HG02870 (cell line): ENCODE data around the gene HERC4.

ENCODE experiments used
- ATAC-seq: cut with Tn5 transposase; IDR thresholded peaks from one replicate; pipeline ENCODE4 v1.9.1; 2021; ENCODE audit warnings: mild to moderate bottlenecking, moderate library complexity; ENCODE audit not compliant: unreplicated experiment

Gene HERC4, protein sequence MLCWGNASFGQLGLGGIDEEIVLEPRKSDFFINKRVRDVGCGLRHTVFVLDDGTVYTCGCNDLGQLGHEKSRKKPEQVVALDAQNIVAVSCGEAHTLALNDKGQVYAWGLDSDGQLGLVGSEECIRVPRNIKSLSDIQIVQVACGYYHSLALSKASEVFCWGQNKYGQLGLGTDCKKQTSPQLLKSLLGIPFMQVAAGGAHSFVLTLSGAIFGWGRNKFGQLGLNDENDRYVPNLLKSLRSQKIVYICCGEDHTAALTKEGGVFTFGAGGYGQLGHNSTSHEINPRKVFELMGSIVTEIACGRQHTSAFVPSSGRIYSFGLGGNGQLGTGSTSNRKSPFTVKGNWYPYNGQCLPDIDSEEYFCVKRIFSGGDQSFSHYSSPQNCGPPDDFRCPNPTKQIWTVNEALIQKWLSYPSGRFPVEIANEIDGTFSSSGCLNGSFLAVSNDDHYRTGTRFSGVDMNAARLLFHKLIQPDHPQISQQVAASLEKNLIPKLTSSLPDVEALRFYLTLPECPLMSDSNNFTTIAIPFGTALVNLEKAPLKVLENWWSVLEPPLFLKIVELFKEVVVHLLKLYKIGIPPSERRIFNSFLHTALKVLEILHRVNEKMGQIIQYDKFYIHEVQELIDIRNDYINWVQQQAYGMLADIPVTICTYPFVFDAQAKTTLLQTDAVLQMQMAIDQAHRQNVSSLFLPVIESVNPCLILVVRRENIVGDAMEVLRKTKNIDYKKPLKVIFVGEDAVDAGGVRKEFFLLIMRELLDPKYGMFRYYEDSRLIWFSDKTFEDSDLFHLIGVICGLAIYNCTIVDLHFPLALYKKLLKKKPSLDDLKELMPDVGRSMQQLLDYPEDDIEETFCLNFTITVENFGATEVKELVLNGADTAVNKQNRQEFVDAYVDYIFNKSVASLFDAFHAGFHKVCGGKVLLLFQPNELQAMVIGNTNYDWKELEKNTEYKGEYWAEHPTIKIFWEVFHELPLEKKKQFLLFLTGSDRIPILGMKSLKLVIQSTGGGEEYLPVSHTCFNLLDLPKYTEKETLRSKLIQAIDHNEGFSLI

DNA sequence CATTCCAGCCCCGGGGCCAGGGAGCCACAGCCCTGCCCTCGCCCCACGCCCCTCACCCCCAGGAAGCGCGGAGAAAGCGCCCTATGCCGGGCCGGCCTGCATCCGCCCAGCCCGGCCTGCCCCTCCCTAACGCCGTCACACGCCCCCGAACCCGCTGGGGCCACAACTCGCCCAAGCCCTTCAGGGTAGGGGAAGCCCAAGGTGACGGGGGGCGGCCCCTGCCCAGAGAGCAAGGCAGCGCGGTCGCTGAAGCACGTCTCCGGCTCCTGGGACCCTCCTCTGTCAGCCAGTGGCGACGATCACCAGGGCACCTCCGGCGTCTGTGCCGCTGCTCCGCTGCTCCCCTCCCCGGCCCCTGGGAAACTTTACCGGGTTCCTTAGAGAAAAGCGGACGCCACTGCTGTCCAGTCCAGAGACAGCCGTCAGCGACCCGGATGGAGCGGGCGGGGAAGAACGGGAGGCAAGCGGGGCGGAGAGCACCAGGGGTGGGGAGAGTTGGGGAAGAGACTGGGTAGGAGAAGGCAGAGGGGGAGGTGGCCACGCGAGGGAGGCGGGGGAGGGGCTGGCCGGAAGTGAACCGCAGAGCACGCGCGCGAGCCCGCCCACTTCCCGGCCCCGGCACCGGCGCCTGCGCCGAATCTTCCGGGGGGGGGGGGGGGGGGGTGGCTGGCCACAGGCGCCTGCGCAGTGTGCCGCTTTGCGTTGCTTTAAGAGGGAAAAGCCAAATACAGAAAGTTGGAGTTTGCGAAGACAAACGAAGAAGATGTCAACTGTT, at the start of gene HERC4:
TSS of gene HERC4 (minus strand) at position 509 of the 775 bp plus-strand sequence. CDS start 2,175 bp downstream, outside the sequence.
- peak; percentile 88 for ATAC-seq

GRCh38 chr10:68124718-68125117, 49.6 kb upstream of the HERC4 start:
- no peak for ATAC-seq

GRCh38 chr10:68121852-68122251, 46.8 kb upstream of the HERC4 start:
- ATAC-seq = no peak

GRCh38 chr10:68121020-68121743, 46.1 kb upstream of the HERC4 start:
- ATAC-seq = no peak

DNA sequence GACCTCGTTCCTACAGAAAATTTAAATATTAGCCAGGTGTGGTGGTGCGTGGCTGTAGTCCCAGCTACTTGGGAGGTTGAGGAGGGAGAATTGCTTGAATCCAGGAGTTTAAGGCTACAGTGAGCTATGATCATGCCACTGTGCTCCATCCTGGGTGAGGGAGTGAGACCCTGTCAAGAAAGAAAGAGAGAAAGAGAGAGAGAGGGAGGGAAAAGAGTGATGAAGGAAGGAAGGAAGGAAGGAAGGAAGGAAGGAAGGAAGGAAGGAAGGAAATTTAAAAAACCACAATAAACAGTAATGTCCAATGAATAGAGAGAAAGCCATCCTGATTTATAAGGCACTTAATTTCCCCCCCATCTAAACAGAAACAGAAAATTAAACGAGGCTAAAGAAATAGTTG, 43.6 kb upstream of the HERC4 start:
- ATAC-seq = no peak

DNA sequence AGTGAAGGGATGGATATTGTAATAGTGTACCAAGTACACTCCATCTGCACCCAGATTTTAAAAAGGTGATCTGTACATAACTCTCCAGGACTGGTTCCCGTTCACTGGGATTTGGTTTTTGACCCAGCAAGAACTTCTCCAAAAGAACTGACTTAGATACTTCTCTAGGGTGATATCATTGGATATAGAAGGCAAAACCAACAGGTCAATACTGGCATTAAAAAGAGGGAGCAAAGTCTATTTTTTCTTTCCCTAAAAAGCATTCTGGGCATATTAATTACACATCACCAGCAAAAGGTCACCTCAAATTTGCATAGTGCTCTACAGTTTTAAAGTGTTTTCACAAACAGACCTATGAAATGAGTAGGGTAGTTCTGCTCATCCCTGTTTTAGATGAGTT, 37.8 kb upstream of the HERC4 start:
- no peak for ATAC-seq

DNA sequence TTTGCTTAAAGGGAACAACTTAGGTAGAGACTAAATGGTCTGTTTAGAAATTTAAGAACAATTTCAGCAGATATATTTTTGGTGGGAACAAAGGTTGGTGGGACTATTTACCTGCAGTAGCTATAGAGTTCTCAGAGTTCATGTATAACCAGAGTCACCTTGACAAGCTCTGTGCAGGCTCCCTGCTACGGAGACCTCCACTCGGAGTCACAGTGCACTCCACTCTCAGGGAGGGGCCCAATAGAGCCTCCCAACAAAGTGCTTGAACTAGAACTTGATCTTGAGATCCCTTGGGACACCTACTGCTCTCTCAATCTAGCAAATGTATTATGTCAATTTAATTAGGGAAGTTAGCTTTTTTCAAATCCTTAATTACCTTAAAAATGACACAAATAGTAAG, 36.5 kb upstream of the HERC4 start:
- ATAC-seq = no peak

GRCh38 chr10:68110027-68110426, 34.9 kb upstream of the HERC4 start:
- ATAC-seq = no peak

GRCh38 chr10:68109331-68109730, 34.2 kb upstream of the HERC4 start, which contains the start of gene MYPN:
MYPN (plus strand) TSS chr10:68109488; CDS start chr10:68121439, 11,951 bp downstream.
- no peak for ATAC-seq

DNA sequence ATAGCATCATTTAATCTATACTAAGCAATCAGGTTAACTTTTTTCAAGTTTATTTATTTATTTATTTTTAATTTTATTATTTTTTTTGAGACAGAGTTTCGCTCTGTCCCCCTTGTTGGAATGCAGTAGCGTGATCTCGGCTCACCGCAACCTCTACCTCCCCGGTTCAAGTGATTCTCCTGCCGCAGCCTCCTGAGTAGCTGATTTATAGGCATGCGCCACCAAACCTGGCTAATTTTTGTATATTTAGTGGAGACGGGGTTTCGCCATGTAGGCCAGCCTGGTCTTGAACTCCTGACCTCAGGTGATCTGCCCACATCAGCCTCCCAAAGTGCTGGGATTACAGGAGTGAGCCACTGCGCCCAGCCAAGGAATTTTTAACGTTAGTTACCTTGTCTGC, 33.6 kb upstream of the HERC4 start:
- ATAC-seq = no peak

GRCh38 chr10:68108051-68108450, 33.0 kb upstream of the HERC4 start:
- no peak for ATAC-seq

GRCh38 chr10:68107651-68108050, 32.6 kb upstream of the HERC4 start:
- no peak for ATAC-seq

DNA sequence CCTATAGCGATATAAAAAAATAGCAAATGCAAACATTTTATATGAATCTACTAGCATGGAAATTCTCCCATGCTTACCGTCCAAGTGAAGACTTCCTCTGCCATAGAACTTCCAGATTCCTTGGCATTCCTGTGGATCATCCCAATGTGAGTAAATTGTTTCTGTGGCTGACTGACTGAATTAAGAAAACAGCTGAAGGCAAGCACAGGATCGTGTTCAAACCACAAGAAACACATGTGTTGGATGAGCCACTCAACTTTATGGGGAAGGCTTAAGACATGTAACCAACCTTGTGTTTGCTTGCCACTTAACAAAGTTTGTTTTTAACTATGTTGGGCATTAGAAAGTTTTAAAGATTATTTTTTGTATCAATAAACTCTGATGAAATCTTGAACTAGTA, 31.6 kb upstream of the HERC4 start:
- no peak for ATAC-seq

DNA sequence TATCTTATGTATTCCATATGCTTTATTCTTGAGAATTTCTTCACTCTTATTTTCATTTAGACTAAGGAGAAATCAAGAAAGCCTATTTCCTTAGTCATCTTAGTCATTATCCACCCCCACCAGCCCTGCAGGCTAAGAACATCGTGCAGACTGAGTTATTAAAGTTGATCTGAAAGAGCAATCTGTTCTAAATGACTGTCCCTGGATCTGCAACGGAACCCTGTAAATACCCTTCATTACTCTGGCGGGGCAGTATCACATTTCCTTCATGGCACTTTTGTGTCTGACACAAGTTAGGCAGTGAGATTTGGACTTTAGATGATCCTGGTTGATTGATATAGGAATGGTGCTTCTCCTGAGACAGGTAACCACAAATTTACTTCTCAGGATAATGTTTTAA, 30.7 kb upstream of the HERC4 start:
- no peak for ATAC-seq

DNA sequence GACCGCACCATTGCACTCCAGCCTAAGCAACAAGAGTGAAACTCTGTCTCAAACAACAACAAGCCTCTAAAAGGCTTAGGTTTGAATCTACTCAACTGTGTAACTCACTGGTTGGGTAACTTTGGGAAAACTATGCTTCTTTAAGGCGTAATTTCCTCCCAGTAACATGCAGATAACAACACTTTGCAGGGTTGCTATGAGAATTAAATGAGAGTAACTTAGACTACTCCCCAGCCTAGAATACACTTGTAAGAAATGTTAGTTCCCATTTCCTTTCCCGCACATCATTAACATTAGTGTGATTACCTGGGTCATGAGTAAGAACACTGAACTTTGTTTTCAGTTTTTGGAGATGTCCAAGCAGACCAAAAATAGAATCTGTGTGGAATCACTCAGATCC, 28.8 kb upstream of the HERC4 start:
- no peak for ATAC-seq

GRCh38 chr10:68103261-68103878, 28.3 kb upstream of the HERC4 start:
- no peak for ATAC-seq

- ATAC-seq = no peak
Measured at GRCh38 chr10:68101066-68101465, 26.0 kb upstream of the HERC4 start.

GRCh38 chr10:68099736-68100135, 24.7 kb upstream of the HERC4 start:
- ATAC-seq = no peak

DNA sequence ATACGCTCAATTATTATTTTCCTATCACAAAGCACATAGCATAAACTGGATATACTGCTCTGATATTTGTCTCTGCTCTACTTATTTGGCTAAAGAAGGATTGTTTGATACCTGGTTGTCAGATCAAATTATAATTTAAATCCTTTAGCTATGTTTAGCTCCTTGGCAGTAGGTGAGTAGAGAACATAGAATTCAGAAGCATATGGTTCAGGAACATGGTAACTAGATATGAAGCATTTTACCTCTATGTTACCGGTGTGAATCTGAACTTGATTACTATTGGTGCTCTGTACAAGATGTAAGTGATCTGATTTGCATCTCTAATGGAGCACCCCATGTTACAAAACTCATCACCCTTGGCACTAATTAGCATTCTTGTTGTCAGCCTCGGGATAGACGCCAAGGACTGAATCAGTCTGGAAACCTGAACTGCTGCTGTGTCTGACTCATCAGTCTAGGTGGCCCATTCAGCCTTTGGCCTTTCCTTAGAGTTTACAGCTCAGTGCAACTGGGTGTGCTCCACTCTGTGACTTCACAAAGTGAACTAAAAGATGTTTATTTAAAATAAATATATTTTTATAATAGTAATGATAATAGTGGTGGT, 21.9 kb upstream of the HERC4 start:
- ATAC-seq = no peak
